ENCODE results near the gene PSMB11. TPM values are rescaled to one million over a fixed set of nuclear protein-coding genes. Genes with fewer than 3 reads are reported as not detected.

PSMB11 gene
- total RNA-seq, 4 donors from 2014 or later = not detected

GRCh38 chr14:23054000-23054811, 12.2 kb downstream of the PSMB11 start:
- ATAC-seq (no peak), DNase-seq (no peak)
- TF ChIP-seq POLR2A (IDR thresholded peaks at IDR 0.05) = no peak
- peak in 2 of 5 experiments; percentile 13 to 24 for TF ChIP-seq CTCF (IDR thresholded peaks at IDR 0.05 in 4 of 5, conservative IDR thresholded peaks at IDR 0.05 in 1 of 5)
- no peak overlapping the region for H3K4me3 ChIP-seq
- intact Hi-C loops (cut with DNase I; ENCODE audit: low total_unique reads) (no loop called here), in situ Hi-C loops (cut with MboI; ENCODE audit: low sequenced_read_pairs in 4 of 4) (loop anchor here in 2 of 4 donors (5.0 kb wide), 2 partner anchors 62 to 67 kb away; no protein-coding TSS in a partner anchor)
- H3K36me3 ChIP-seq = peaks cover 0 to 7% of the 10 kb centered on the region in 2 donors
- H3K27me3 ChIP-seq = no peaks in the 10 kb centered on the region
- H3K9me3 ChIP-seq = no peaks in the 10 kb centered on the region
- no peak overlapping the region for H3K27ac ChIP-seq
- H3K4me1 ChIP-seq = peaks cover 3 to 8% of the 10 kb centered on the region in 2 donors

- peaks cover 3 to 8% of the 10 kb centered on the region in 2 donors for H3K4me1 ChIP-seq
- H3K27ac ChIP-seq = no peak overlapping the region
- in situ Hi-C loops (cut with MboI; ENCODE audit: low sequenced_read_pairs in 4 of 4) (no loop called here), intact Hi-C loops (cut with DNase I; ENCODE audit: low total_unique reads) (loop anchor here (5.0 kb wide), 1 partner anchor 123 kb away; no protein-coding TSS in a partner anchor)
- no peaks in the 10 kb centered on the region for H3K27me3 ChIP-seq
- H3K4me3 ChIP-seq = no peak overlapping the region
- DNase-seq (no peak), ATAC-seq (no peak)
- H3K9me3 ChIP-seq = no peaks in the 10 kb centered on the region
- H3K36me3 ChIP-seq = peaks cover 0 to 16% of the 10 kb centered on the region in 2 donors
- TF ChIP-seq POLR2A (IDR thresholded peaks at IDR 0.05) (no peak), CTCF (IDR thresholded peaks at IDR 0.05 in 4 of 5, conservative IDR thresholded peaks at IDR 0.05 in 1 of 5) (no peak)
Observed at GRCh38 chr14:23055147-23055550, 13.1 kb downstream of the PSMB11 start.

- peaks cover 3 to 8% of the 10 kb centered on the region in 2 donors for H3K4me1 ChIP-seq
- H3K27me3 ChIP-seq = no peaks in the 10 kb centered on the region
- in situ Hi-C loops (cut with MboI; ENCODE audit: low sequenced_read_pairs in 4 of 4) = no loop called here
- TF ChIP-seq CTCF (IDR thresholded peaks at IDR 0.05 in 4 of 5, conservative IDR thresholded peaks at IDR 0.05 in 1 of 5) = no peak
- no peak for TF ChIP-seq POLR2A (IDR thresholded peaks at IDR 0.05)
- peaks cover 0 to 21% of the 10 kb centered on the region in 2 donors for H3K36me3 ChIP-seq
- intact Hi-C loops (cut with DNase I; ENCODE audit: low total_unique reads) = loop anchor here (1.0 to 5.0 kb wide), 2 partner anchors 20 to 123 kb away; no protein-coding TSS in a partner anchor
- H3K9me3 ChIP-seq = no peaks in the 10 kb centered on the region
- ATAC-seq (no peak), DNase-seq (no peak)
- H3K4me3 ChIP-seq = no peak overlapping the region
- no peak overlapping the region for H3K27ac ChIP-seq
Observed at GRCh38 chr14:23055621-23056144, 13.7 kb downstream of the PSMB11 start.

- Histone ChIP-seq H3K27me3 (no peaks in the 10 kb centered on the region), H3K4me3 (peak overlapping the region in 3 of 4 donors; percentile 66 to 98 (median 76)), H3K36me3 (peaks cover 0 to 28% of the 10 kb centered on the region in 2 donors), H3K4me1 (peaks cover 3 to 8% of the 10 kb centered on the region in 2 donors), H3K27ac (no peak overlapping the region), H3K9me3 (no peaks in the 10 kb centered on the region)
- peak; percentile 50 to 63 for ATAC-seq
- DNase-seq = peak; percentile 29 to 52
- TF ChIP-seq POLR2A (IDR thresholded peaks at IDR 0.05) = no peak
- peak; percentile 31 to 76 (median 49) for TF ChIP-seq CTCF (IDR thresholded peaks at IDR 0.05 in 4 of 5, conservative IDR thresholded peaks at IDR 0.05 in 1 of 5)
- intact Hi-C loops (cut with DNase I; ENCODE audit: low total_unique reads) (loop anchor here (1.0 to 5.0 kb wide), 2 partner anchors 21 to 124 kb away; no protein-coding TSS in a partner anchor), in situ Hi-C loops (cut with MboI; ENCODE audit: low sequenced_read_pairs in 4 of 4) (no loop called here)
Observed at GRCh38 chr14:23056145-23056955, 14.3 kb downstream of the PSMB11 start.

All from gastrocnemius medialis (tissue), 4 donors.